ENCODE results near the gene PROX2. TPM values are rescaled to one million over a fixed set of nuclear protein-coding genes. Genes with fewer than 3 reads are reported as not detected.

The PROX2 gene
- total RNA-seq, 1 experiment from 2014 or later: not detected

DNA sequence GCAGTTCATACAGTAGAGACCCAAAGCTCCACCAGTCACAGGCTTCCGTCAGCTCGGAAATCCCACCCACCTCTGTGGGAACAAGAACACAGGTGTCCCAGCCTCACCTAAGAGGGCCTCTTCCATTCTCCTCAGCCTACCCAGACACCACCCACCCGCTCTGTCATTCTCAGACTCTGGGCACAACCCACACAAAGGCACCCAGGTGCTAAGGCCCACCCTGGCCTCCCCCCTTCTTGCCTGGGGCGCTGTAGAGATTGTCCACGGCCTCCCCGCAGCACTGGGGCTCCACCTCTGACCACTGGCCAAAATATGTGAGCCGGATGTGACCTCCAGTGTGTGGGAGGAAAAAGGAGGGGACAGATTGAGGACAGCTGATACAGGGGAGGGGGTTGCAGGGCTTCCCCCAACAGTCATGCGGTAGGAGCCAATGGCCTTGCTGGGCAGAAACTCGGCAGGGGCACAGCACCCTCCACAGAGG is 33.0 kb upstream of the PROX2 start:
- intact Hi-C loops (cut with micrococcal nuclease; ENCODE audit: unreplicated experiment): loop anchor here (5.0 kb wide), 2 partner anchors 547 to 582 kb away; no protein-coding TSS in a partner anchor
- Histone ChIP-seq H3K4me2 (no peak overlapping the region), H2AFZ (no peak overlapping the region), H3K4me1 (replicated peaks; ENCODE audit: insufficient read depth) (peaks cover 8% of the 10 kb centered on the region), H3K27me3 (ENCODE audit: insufficient read depth, low read depth) (no peaks in the 10 kb centered on the region), H3F3A (ENCODE audit: insufficient read depth, low read depth) (peaks cover 17% of the 10 kb centered on the region), H3K9me2 (ENCODE audit: insufficient read depth) (no peaks in the 10 kb centered on the region), H3K36me3 (ENCODE audit: low read depth) (no peaks in the 10 kb centered on the region), H3K9me3 (ENCODE audit: insufficient read depth, low read depth) (no peaks in the 10 kb centered on the region), H3K79me2 (ENCODE audit: low read depth) (no peaks in the 10 kb centered on the region), H3K27ac (no peak overlapping the region), H4K20me1 (ENCODE audit: insufficient read depth) (no peaks in the 10 kb centered on the region), H3K4me3 (no peak overlapping the region)
- TF ChIP-seq CTCF (conservative IDR thresholded peaks at IDR 0.05): no peak
- TF ChIP-seq EZH2 (IDR thresholded peaks at IDR 0.05; ENCODE audit: low read depth): no peak
- ChIA-PET CTCF (interaction anchor here (7.6 kb wide), 1 partner anchor 48 kb away, joined by 128 read pairs; no protein-coding TSS in a partner anchor), POLR2A (ENCODE audit: unreplicated experiment) (interaction anchor here (1.2 kb wide), 1 partner anchor 12 kb away, joined by 6 read pairs; no protein-coding TSS in a partner anchor)
- BruUV-seq (replicated peaks): no TSS peak
- no peak for DNase-seq

- Histone ChIP-seq H3K36me3 (ENCODE audit: low read depth) (no peaks in the 10 kb centered on the region), H3F3A (ENCODE audit: insufficient read depth, low read depth) (peaks cover 20% of the 10 kb centered on the region), H4K20me1 (ENCODE audit: insufficient read depth) (no peaks in the 10 kb centered on the region), H3K79me2 (ENCODE audit: low read depth) (no peaks in the 10 kb centered on the region), H3K27me3 (ENCODE audit: insufficient read depth, low read depth) (no peaks in the 10 kb centered on the region), H3K9me3 (ENCODE audit: insufficient read depth, low read depth) (no peaks in the 10 kb centered on the region), H3K27ac (no peak overlapping the region), H3K9me2 (ENCODE audit: insufficient read depth) (no peaks in the 10 kb centered on the region), H3K4me2 (no peak overlapping the region), H3K4me1 (replicated peaks; ENCODE audit: insufficient read depth) (peaks cover 8% of the 10 kb centered on the region), H2AFZ (no peak overlapping the region), H3K4me3 (no peak overlapping the region)
- DNase-seq: no peak
- intact Hi-C loops (cut with micrococcal nuclease; ENCODE audit: unreplicated experiment): loop anchor here (5.0 kb wide), 2 partner anchors 545 to 580 kb away; no protein-coding TSS in a partner anchor
- POLR2A ChIA-PET (ENCODE audit: unreplicated experiment): interaction anchor here (1.2 kb wide), 1 partner anchor 13 kb away, joined by 6 read pairs; no protein-coding TSS in a partner anchor
- TF ChIP-seq CTCF (conservative IDR thresholded peaks at IDR 0.05): no peak
- no TSS peak for BruUV-seq (replicated peaks)
- CTCF ChIA-PET: interaction anchor here (0.7 to 7.6 kb wide), 5 partner anchors 15 to 633 kb away, joined by 3 to 128 read pairs (median 3); partner anchors contain the start of gene RPS6KL1
Observed at GRCh38 chr14:74907744-74908143, 31.8 kb upstream of the PROX2 start.

- H2AFZ ChIP-seq: no peak overlapping the region
- TF ChIP-seq EZH2 (IDR thresholded peaks at IDR 0.05; ENCODE audit: low read depth) (no peak), CTCF (conservative IDR thresholded peaks at IDR 0.05) (peak; percentile 41; the same call in 1 of the 2 replicates)
- no peak overlapping the region for H3K4me2 ChIP-seq
- peaks cover 20% of the 10 kb centered on the region for H3F3A ChIP-seq (ENCODE audit: insufficient read depth, low read depth)
- intact Hi-C loops (cut with micrococcal nuclease; ENCODE audit: unreplicated experiment): loop anchor here (5.0 kb wide), 2 partner anchors 545 to 580 kb away; no protein-coding TSS in a partner anchor
- peaks cover 7% of the 10 kb centered on the region for H3K4me1 ChIP-seq (replicated peaks; ENCODE audit: insufficient read depth)
- no peaks in the 10 kb centered on the region for H3K27me3 ChIP-seq (ENCODE audit: insufficient read depth, low read depth)
- no peaks in the 10 kb centered on the region for H3K79me2 ChIP-seq (ENCODE audit: low read depth)
- H3K36me3 ChIP-seq (ENCODE audit: low read depth): no peaks in the 10 kb centered on the region; the same call in 1 of the 2 replicates
- no TSS peak for BruUV-seq (replicated peaks)
- no peak for DNase-seq
- no peak overlapping the region for H3K4me3 ChIP-seq
- no peaks in the 10 kb centered on the region for H3K9me3 ChIP-seq (ENCODE audit: insufficient read depth, low read depth)
- POLR2A ChIA-PET (ENCODE audit: unreplicated experiment): no interaction called here
- CTCF ChIA-PET: interaction anchor here (1.0 to 7.6 kb wide), 3 partner anchors 29 to 46 kb away, joined by 3 to 128 read pairs (median 6); partner anchors contain the start of gene PROX2
- no peaks in the 10 kb centered on the region for H4K20me1 ChIP-seq (ENCODE audit: insufficient read depth)
- H3K27ac ChIP-seq: no peak overlapping the region
- H3K9me2 ChIP-seq (ENCODE audit: insufficient read depth): no peaks in the 10 kb centered on the region
Observed at GRCh38 chr14:74906925-74907521, 31.1 kb upstream of the PROX2 start.
